HG02943 (cell line): ENCODE measurements around the gene TCF3.

ENCODE experiments used
- ATAC-seq: cut with Tn5 transposase; IDR thresholded peaks from one replicate; pipeline ENCODE4 v1.9.1; 2021; ENCODE audit warnings: mild to moderate bottlenecking, low read depth, moderate library complexity; ENCODE audit not compliant: unreplicated experiment

The TCF3 gene

DNA sequence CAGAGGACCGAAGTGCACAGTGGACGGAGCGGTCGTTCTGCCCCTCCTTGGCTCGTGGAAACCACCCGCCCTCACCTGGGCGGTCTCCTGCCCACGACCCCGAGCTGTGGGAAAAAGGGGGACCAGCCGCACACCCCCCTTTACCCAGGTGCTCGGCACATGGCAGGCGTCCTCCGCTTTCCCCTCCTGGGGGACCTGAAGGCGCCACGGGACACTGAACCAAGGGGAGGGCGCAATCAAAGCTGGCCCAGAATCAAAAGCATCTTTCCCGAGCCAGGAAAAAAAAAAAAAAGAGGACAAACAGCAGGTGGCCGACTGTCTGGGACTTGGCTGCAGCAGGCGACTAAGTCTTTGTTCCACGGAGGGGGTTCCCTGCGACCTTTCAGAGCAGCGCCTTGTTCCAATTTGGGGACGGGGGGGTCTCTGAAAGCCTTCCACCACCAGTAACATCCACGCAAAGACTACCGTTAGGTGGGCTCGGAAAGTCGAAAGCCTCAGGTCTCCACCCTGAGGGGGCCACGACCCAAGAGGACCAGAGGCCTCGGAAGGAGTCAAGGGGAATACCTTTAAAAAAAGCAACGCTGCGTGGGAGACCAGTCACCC lies 60.9 kb downstream of the TCF3 start:
- ATAC-seq: no peak

DNA sequence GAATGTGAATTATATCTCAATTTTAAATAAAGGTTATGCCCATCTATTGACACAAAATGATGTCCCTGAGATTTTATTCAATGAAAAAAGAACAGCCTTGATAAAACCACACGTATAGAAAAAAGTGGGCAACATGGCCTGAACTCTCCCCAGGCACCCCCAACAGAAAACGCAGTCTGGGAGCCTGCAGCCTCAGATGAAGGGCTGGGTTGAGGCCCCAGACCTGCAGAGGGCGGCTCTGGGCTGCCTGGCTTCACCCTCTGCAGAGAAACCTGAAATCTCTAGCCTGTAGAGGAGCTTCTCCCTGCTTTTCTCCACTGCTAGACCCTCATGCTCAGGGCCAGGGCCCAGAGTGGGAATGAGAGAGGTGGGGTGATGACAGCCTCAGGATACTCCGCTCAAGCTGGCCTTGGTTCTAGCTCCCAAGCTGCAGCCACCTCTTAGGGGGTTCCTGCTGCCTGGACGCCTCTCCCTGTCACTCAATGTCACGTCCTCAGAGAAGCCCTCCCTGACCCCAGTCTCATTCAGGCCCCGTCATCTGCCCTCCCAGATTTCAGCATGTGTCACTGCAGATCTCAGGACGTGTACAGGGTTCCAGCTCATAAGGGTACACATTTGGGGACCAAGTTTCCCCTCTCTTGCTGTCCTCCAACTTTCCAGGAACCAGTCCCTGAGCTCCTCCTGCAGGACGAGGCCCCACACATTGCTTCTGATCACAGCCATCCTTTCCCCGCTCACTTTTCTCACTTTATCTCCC lies 61.6 kb downstream of the TCF3 start:
- no peak for ATAC-seq

DNA sequence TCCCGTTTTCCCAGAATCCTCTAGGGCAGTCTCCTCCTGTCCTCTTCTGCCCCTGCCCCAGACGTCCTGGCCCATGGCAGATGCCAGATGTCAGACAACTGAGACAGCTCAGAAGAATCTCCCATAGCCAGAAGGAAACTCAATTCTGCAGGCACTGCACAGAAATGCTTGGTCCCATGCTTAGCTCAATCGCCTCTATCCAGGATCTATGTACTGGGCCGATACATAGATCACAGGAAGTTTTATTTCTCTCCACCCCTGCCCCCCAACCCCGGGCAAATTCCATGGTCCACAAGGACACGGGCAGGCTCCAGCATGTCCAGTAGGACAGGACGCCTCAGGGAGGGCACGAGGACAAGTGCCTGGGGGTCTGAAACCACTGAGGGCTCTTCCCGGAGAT lies 64.5 kb downstream of the TCF3 start:
- ATAC-seq: no peak

DNA sequence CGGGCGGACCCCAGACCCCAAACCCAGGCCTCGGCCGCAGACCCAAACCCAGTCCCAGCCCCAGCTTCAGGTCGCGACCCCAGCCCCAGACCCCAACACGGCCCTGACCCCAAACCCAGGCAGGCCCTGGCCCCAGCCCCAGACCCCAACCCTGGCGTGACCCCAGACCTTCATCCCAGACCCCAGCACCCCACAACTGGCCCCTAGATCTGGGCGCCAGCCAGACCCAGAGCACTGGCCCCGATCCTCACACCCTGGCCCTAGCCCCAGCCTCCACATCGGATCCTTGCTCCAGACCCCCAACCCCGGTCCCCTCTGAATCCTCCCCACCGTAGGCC lies 67.2 kb downstream of the TCF3 start:
- ATAC-seq: no peak

- ATAC-seq: no peak
Observed at GRCh38 chr19:1584500-1585242, 67.7 kb downstream of the TCF3 start.

- ATAC-seq: no peak
Observed at GRCh38 chr19:1582201-1582600, 70.2 kb downstream of the TCF3 start.

DNA sequence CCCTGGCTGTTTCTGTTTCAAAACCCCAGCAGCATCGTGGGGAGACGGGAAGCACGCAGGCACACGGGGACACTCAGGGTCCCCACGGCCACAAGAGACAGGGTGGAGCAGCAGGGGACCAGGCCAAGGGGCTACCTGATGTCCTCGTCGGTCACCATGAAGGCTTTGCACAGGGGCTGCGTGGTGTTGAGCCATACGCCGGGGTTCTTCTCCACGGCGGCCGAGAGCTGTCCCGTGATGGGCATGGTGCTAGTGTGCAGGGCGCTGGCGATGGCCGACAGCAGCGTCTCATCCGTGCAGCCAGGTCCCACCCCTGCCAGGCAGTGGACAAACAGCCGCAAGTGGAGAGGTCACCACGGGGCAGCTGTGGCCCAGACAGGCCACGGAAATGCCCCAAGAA lies 71.5 kb downstream of the TCF3 start:
- no peak for ATAC-seq

GRCh38 chr19:1580382-1580781 lies 72.0 kb downstream of the TCF3 start:
- ATAC-seq: no peak

- no peak for ATAC-seq
Observed at GRCh38 chr19:1579222-1579621, 73.2 kb downstream of the TCF3 start.

DNA sequence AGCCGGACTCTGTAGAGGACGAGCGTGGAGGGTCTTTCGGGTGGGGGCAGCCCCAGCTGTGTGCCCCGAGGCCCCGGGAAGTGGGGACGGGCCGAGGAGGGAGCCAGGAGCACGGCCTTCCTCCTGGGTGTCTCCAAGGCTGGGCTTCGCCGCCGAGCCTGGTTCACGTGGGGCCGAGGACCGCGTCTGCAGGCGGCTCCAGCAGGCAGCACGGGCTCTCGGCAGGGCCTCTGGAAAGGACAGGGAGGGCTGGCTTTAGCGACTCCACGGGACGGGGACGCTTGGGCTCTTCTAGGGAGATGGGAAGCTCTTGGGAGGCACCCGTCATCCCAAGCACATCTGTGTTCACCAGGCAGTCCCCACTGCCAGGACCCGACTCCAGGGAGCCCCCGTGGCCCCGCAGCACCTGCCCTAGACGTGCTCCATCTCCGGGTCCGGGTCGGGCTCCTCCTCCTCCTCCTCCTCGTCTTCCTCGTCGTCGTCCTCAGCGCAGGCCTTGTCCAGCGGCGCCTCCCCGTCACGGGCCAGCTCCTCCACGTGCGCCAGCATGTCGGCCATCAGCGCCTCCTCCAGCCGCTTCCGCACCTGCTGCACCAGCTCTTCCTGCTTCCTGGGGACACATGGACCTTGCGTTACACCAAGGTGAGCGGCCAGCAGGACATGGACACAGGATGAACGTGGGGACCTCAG lies 74.3 kb downstream of the TCF3 start:
- ATAC-seq: no peak

DNA sequence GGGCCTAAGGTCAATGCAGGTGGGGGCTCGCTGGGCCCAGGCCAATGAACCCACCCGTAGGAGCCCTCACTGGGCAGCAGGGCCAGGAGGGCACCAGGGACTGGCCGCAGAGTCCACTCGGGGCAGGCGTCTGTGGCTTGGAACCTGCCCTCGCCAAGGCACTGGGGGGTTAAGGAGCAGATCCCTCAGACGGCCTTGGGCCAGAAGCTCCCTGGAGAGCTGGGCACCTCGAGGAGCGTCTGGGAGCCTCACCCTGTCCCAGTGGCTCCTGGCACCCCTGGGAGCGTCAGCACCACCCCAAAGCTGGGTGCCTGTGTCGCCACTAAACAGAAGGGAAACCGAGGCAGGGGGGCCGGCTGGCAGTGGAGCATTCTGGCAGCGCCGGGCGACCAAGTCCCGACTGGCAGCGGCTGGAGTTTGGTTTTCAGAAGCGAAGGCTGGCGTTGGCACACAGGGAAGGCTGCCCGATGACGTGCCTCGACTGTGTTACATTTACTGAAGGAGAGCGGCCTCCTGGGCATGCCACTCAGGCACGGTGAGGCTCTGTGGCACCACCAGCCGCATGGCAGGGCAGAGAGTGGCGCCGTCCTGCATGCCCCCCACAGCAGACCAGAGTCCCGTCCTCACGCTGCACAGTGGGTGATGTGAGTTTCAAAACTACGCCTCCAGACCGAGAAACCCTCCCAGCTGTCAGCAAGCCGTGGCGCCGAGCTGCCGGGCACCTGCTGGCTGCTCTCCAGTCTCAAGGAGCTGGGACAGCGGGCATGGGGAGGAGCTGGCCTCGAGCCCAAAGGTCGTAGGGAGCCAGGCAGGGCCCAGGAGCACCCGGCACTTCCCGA lies 75.1 kb downstream of the TCF3 start:
- ATAC-seq: no peak

DNA sequence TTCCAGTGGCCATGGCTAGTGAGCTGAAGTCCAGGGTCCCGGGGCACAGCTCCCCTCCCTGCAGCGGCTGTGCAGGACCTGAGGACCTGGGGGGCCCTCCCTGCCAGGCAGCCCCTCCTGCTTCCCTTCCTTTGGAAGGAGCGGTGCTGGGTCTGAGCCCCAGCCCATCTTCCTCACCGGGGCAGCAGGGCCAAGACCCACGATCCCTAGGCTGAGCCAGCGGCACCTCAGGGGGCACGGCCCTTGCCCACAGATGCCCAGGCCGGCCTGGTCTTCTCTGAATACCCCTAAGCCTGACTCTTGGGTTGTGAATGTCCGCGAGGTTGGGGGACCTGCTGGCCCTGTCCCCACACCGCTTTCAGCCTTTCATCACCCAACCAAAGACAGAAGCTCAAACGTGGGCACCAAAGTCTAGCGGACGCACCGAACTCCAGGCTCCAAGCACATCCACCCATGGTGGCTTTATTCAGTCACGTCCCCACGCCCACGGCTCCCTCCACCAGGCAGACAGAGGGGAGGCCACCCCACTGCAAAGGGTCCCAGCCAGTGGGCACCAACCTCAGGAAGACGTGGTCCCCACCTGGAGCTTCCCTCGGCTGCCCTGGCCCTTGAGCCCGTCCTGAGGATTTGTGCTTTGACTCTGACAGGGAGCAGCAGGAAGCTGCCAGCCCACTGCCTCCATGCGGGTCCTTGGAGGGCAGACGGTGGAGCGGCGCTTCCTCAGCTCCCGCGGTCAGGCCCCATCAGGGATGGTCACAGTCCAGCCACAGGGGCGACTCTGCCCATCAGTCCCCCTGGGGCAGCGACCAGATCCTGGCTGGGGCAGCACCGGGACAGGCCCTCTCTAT lies 75.9 kb downstream of the TCF3 start:
- ATAC-seq: no peak

DNA sequence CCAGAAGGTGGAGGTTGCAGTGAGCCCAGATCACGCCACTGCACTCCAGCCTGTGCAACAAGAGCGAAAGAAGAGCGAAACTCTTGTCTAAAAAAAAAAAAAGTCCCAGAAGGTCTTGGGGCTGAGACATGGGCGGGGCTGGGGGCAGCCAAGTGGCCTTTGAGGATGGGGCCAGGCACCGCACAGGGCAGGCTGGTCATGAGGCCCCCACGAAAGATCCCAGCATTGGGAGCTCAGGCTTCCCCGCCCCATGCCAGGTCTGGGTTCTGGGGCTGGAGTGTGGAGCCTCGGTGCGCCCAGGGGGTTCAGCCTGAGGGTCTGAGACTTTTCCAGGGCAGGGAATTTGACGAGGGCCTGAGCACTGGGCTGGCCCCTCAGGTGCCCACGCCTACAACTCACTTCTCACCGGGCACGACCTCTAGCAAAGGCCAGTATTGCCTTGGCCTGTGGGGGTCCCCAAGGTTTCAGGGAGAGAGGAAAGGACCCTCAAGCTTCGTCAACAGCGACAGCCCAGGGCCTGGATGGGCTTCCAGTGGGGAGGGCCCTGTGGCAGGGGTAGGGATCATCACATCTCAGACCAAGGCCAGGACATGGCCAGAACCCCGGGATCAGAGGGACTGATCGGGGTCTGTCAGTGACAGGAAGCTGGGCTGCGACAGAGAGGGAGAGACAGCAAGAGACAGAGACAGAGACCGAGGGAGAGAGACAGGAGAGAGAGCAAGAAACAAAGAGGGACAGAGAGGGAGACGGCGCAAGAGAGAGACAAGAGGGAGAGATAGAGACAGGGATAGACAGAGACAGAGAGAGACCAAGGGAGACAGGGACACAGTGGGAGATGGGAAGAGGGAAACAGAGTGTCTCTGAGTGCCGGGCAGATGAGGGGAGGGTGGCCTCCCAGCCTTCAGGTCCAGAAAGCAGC lies 76.8 kb downstream of the TCF3 start:
- ATAC-seq: no peak

- no peak for ATAC-seq
Observed at GRCh38 chr19:1574354-1575136, 77.9 kb downstream of the TCF3 start.

GRCh38 chr19:1572795-1573194 lies 79.6 kb downstream of the TCF3 start:
- no peak for ATAC-seq

DNA sequence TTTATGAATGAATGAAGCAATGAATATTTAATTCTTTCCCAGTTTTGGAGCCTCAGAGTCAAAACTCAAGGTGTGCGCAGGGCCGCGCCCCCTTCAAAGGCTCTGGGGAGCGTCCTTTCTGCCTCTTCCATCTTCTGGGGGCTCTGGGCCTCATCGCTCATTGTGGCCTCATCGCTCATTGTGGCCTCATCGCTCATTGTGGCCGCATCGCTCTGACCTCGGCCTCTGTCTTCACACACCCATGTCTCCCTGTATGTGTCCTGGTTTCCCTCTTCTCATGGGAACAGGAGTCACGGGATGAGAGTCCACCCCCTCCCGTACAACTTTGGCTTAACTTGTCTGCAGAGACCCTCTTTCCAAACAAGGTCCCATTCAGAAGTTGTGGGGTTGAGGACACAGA lies 81.1 kb downstream of the TCF3 start:
- ATAC-seq: no peak

- ATAC-seq: no peak
Observed at GRCh38 chr19:1570836-1571235, 81.6 kb downstream of the TCF3 start.

DNA sequence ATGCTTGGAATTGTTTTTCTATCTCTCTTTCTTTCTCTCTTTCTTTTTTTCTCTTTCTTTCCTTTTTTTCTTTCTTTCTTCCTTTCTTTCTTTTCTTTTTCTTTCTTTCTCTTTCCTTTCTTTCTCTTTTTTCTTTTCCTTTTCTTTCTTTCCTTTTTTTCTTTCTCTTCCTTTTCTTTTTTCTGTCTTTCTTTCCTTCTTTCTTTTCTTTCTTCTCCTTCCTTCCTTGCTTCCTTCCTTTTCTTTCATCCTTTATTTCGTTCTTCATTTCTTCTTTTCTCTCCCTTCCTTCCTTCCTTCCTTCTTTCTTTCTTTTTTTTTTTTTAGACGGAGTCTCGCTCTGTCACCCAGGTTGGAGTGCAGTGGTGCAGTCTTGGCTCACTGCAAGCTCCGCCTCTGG lies 82.4 kb downstream of the TCF3 start:
- no peak for ATAC-seq
